Activated CD4-positive, alpha-beta T cell treated with anti-CD3 and anti-CD28 coated beads, Interleukin-2, amount 50 U/mL, for 16 hours (primary cell): ENCODE results near the gene TACO1.
A peak's percentile ranks its signal among the peaks of the same experiment; 100 is the strongest.

ENCODE experiments used
- DNase-seq: peaks from one replicate; pipeline ENCODE4 v3.0.0-alpha.2; 2020

Gene TACO1

DNA sequence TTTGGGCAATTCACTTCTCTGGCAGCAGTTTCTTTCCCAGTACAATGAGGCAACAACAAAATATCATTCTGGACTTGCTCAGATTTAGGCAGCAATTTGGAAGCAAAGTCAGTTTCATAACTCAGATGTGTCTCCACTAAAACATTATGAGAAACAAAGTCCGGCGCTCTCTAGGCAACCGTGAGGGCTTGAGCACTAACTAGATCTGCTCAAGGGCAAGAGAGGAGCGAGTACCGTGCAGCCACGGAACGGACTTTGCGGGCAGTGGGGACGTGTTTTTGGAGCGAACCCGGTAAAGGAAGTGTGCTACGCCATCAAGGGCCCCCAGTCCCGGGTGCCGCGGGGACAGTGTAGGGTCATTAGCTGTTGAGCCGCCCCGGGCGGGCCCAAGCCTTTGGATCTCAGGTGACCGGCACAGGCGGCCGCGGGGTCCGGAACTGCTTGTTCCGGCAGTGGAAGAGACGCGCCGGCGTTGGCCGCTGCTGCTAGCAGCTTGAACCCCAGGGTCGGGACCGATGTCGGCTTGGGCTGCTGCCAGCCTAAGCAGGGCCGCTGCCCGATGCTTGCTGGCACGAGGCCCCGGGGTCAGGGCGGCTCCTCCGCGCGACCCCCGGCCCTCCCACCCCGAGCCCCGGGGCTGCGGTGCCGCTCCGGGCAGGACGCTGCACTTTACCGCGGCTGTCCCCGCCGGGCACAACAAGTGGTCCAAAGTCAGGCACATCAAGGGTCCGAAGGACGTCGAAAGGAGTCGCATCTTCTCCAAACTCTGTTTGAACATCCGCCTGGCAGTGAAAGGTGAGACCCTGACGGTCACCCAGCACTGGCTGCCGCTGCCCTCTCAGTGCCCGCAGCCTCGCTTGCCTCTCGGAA, at the start of gene TACO1:
TSS of gene TACO1 (plus strand) at position 327 of the 870 bp plus-strand sequence. CDS start at position 516, 189 bp downstream.
- peak; percentile 83 for DNase-seq

DNA sequence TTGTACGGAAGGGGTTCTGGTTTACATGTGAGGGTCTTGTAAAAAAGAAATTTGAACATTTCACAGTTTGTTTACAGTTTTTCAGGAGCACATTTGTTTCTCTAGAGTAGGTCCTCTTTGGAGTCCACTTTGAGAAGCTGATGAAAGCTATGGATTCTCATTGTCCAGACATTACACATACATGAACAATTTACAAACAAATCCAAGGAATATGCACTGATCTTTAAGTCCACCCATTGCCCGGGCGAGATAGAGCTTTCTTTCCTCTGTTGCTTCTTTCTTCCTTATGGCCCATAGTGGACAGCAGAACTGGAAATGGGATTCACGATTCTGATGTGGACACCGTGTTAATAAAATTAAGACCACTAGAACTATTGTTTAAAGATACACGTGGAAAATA, 48.5 kb upstream of the TACO1 start:
- no peak for DNase-seq

DNA sequence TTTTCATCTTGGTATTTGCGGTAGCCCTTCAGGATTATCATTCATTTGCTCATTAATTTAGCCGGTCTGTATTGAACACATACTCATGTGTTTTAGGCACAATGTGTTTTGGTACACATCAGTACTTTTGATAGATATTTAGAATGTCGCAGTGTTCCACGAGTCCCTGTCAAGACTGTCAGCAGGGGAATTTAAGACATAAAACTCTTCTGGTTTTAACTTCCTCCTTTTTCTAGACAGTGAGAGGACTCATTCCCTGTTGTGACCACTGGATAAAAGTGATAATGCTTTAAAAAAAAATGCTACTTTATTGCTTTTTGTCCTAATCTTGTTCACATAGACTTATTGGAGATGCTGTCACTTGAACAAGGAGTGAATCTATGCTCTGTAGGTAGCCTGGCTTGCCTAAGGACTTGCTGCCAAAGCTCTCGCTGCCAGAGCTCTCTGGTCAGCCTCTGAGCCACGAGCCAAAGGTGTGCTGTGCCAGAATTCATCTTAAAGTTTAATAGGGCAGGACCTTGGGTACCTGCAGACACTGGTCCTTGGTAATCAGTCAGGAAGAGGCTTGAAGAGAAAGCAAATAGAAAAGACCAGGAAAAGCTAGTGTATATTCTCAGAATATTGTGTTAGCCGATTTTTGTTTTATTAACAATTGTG, 45.1 kb upstream of the TACO1 start:
- no peak for DNase-seq

DNA sequence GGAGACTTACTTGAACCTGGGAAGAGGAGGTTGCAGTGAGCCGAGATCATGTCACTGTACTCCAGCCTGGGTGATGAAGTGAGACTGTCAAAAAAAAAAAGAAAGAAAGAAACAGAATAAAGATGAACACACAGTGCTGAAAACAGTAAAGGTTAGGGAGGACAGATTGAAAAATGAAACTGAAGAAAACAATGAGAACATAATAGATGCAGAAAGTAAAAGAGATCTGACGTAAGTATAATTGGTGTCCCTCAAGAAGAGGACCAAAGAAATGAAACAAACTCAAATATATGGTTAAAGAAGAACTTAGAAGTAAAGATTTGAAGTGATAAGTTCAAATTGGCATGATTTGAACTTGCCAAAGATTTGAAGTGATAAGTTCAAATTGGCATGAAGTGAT, 43.3 kb upstream of the TACO1 start:
- DNase-seq, result no peak

DNA sequence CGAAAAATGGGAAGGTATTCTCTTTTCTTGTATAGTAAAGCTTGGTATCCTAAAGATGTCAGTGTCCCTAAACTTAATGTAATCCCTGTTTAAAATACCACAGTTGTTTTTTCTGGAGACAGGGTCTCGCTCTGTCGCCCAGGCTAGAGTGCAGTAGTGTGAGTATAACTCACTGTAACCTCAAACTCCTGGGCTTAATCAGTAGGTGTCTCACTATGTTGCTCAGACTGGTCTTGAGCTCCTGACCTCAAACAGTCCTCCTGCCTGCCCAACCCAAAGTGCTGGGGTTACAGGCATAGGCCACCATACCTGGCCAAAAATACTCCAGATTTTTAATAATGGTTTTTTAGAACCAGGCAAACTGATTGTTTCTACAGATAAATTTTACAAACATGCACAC, 42.3 kb upstream of the TACO1 start:
- DNase-seq, result no peak

DNA sequence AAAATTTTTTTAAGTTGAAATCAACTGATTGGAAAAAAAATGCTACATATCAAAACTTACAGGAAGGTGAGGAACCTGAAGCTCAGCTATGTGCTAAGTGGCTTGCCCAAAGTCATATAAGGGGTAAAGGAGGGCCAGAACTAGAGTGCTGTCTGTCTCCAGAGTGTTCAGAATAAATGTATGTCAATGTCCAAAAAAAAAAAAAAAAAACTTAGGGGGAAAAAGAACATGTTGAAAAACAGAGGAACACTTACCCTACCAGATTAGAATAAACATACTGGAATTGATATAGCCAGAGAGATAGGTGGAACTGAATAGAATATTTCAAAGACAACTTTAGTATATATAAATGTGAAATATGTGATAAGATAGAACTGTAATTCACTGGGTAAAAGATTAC, 38.9 kb upstream of the TACO1 start:
- DNase-seq, result no peak

DNA sequence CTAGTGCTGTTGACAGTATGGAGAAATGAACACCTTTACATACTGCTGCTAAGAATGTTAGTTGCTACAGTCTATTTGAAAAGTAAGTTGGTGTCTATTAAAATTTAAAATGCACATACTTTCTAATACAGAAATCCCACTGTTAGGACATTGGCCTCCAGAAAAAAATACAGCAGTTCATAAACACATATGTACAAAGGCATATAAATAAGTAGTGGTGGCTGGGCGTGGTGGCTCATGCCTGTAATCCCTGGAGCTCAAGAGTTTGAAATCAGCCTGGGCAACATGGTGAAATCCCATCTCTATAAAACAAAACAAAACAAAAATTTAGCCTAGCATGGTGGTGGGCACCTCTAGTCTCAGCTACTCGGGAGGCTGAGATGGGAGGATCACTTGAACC, 37.4 kb upstream of the TACO1 start:
- DNase-seq, result no peak

DNA sequence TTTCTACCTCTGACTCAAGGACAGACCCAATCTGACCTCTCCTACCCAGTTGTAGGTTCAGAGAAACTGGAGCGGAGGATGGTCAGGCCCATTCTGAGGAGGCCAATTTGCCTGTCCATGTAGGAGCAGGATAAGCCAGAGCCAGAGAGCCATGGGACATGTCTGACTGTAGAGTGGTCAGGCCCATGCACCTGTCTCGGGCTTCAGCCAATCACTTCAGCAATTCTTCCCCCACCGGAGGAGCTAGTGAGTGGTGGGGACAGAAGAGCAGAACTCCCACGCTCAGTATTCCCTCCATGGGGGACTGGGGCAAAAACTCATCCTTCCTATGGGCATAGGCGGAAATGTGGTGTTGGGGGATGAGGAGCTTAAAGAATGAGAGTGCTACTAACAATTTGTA, 36.1 kb upstream of the TACO1 start:
- no peak for DNase-seq

DNA sequence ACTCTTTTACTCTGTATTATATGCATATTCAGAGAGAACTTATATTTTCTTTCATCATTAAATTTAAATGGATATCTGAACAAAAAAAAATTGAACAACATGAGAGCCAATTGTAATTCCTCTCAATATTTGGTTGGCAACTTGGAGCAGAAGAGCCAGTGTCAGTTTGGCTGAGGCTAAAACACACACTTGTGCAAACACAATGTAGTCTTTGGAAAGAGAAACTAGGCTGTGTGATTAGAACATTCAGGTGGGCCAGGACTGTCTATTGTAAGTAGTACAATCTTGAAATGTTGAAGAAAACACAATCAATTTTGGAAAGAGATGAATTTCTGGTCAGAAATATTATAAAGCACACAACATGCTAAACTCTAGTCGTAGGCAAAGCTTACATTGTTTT, 33.5 kb upstream of the TACO1 start:
- no peak for DNase-seq

DNA sequence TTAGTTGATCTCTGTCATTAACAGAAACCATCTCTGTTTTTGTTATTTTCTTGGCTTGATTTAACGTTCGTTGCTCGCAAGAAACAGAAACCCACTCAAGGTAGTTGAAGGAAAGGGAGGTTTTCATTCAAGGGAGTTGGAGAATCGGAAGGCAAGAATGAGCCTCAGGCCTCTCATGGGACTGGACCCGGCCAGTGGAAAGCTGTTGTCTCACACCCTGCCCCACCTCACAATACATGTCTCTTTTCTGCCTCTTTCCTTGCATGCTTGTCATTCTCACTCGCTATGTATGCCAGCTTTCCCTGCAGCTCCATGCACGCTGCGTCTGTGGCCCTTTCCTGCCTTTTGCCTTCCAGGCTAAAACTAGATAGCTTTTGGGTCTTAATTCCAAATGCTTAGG, 32.1 kb upstream of the TACO1 start:
- no peak for DNase-seq

DNA sequence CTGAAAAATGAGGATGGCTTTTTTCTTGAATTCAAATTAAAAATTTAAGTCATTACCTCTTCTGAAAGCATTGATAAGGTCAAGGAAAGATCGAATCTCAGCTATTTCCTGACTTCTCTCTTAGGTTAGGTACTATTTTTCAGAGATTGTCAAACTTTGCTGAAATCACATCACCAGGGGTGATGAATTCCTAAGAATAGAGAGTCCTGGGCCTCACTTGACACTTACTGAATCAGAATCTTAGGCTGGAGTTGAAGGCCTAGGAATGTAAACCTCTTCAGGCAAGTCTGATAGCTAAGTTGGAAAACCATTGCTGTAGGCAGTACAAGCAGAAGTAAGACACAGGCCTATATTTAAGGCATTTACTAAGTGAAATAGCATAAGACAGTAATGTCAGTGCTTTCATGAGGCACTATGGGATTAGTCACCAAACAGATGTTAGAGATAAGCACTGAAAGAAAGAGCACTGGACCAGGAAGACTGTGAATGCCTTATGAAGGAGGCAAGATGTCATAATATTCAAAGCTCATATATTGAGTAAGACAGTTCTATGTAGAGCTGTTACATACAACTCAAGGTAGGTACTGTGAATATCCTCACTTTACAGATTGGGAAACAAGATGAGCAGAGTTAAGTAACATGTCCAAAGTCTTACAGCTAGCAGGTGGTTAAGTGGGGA, 28.9 kb upstream of the TACO1 start:
- peak; percentile 18 for DNase-seq

DNA sequence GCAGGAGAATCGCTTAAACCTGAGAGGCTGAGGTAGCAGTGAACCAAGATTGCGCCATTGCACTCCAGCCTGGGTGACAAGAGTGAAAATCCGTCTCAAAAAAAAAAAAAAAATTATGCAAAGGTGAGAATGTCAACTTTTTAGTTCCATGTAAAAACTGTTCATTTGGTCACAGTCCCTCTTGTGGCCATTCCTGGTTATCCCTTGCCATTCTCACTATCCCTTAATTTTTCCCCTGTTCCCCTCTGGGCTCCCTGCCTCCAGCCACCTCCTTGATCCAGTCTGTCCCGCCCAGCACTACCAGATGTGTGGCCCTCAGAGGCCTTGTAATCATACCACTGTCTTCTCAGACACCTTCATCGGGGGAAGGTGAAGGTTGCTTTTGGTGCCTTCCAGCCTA, 27.1 kb upstream of the TACO1 start:
- no peak for DNase-seq

DNA sequence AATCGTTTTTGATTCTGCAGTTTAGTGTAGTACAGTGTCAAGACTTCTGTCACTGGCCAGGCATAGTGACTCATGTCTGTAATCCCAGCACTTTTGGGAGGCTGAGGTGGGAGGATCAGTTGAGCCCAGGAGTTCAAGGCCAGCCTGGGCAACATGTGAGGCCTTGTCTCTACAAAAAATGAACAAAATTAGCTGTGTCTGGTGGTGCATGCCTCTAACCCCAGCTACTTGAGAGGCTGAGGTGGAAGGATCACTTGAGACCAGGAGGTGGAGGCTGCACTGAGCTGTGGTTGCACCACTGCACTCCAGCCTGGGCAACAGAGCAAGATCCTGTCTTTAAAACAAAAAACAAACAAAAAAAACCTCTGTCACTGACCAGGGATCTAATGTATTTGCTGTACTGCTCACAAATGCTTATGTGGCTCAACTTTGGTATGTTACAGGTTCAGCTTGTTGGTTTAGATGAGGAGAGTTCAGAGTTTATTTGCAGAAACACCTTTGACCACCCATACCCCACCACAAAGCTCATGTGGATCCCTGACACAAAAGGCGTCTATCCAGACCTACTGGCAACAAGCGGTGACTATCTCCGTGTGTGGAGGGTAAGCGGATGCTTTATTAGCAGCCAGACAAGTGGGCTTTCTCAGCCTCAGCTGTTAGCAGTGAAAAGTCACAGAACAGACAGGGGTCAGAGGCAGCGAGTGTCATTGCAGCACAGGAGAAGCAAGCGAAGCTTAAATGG, 22.5 kb upstream of the TACO1 start:
- no peak for DNase-seq

DNA sequence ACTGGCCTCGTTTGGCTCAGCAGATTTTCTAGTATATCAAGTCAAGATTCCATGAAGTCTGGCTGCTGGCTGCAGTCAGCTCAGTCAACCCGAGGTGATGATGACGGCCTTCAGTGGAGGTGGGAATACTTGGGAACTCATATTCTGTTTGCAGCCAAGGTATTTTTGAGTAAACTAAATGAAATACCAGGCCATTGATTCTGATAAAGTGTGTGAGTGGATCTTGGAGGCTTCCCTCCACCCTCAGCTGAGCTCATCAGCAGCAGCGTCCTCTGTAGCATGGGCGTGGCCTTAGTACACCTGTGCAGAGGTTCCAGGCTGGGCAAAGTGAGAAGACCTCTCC, 22.0 kb upstream of the TACO1 start:
- no peak for DNase-seq

DNA sequence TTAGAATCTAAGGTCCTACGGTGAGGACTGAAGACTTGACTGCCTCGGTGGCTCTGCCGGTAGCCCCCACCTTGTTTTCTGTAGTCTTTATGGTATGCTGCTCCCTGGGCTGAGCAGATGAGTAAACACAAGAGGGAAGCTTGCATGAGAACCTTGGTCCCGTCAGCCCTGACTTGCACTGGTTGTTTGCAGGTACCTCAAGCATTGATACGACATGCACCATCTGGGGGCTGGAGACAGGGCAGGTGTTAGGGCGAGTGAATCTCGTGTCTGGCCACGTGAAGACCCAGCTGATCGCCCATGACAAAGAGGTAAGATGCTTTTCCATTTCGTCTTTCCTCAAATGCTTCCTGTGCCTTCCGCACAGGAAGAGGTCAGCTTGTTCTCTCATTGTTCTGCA, 21.1 kb upstream of the TACO1 start:
- DNase-seq, result no peak

DNA sequence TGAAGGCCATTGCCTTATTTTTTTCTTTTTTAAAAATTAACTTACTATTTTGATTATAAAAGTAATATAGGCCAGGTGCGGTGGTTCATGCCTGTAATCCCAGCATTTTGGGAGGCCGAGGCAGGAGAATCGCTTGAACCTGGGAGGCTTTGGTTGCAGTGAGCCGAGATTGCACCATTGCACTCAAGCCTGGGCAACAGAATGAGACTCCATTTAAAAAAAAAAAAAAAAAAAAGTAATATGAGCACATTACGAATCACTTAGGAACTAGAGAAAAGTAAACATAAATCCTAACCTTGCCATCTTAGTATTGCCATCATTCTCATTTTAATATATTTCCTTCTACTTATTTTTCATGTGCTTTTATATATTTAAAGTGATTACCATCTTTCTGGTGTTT, 12.9 kb upstream of the TACO1 start:
- DNase-seq, result no peak

DNA sequence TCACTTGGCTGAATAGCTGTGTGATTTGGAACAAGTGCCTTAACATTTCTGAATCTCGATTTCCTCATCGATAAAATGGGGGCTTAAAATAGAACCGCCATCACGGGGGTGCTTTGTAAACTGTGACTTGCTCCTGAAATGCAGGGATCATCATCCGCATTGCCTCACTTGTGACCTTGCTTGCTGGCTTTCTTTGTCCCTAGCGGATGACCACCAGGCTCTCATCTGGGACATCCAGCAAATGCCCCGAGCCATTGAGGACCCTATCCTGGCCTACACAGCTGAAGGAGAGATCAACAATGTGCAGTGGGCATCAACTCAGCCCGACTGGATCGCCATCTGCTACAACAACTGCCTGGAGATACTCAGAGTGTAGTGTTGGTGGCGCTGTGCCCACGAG, 11.9 kb upstream of the TACO1 start:
- DNase-seq, result no peak

DNA sequence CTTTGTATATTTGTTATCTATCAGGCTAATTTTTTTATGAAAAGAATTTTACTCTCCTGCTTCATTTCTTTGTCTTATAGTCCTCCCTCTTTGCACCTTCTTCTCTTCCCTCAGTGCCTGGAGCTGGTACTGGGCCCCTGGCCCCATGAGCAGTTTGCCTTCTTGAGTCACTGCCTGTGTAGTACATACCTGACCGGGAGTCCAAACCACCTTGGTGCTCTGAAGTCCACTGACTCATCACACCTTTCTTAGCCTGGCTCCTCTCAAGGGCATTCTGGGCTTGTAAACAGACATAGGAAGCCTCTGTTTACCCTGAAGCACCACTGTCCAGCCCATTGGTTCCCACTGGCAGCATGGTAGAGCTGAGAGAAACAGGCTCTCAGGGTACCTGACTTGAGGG, 11.0 kb upstream of the TACO1 start:
- no peak for DNase-seq

DNA sequence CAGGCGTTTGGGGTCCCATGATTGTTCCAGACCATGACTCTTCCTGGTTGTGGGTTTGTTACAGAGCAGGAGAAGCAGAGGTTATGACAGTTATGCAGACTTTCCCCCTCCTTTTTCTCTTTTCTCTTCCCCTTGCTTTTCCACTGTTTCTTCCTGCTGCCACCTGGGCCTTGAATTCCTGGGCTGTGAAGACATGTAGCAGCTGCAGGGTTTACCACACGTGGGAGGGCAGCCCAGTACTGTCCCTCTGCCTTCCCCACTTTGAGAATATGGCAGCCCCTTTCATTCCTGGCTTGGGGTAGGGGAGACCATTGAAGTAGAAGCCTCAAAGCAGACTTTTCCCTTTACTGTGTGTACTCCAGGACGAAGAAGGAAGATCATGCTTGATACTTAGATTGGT, 7.9 kb upstream of the TACO1 start:
- no peak for DNase-seq

DNA sequence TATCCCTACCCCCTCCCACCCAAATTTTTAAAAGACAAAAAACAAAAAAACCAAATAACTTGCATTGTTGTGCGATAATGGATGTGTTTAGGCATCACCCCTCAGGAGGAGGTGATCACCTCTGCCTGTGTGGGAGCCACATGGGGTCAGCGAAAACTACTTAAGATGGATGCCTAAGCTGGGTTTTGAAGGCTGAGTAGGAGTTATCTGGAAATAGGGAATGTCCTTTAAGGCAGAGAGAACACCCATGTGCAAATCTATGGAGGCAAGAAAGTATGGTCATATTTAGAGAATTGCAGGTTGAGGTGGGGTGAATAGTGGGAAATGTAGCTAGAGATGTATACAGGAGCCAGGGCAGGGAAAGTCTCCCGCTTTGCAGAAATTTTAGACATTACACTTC, 5.6 kb upstream of the TACO1 start:
- no peak for DNase-seq

DNA sequence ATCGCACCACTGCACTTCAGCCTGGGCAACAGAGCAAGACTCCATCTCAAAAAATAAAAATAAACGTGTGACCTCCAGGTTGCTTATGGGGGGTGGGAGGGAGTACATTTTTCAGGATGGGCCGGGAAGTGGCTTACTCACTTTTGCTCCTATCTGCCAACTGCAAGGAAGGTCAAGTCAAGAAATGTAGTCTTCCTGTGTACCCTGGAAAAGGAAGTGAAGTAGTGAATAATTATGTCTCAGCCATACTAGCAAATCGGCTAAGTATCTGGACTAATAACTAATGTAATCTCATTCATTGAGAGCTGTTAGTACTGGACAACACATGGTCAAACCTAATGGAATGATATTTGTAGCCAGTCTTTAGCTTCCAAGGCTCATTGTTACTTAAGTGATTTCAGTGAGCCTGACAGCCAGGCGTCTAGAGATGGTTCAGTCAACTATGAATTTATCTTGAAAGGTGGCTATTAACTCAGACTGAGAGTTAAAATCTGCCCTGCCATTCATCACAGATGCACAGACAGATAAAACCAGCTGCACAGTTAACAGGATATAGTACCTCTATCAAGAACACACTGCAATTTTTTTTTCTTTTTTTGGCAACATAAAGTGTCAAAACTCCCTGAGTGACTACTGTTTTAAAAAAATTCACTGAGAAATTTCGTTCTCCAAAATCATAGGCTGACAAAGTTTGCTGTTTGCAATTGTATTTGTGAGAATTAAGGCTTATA, 3.7 kb upstream of the TACO1 start:
- DNase-seq, result peak; percentile 48

DNA sequence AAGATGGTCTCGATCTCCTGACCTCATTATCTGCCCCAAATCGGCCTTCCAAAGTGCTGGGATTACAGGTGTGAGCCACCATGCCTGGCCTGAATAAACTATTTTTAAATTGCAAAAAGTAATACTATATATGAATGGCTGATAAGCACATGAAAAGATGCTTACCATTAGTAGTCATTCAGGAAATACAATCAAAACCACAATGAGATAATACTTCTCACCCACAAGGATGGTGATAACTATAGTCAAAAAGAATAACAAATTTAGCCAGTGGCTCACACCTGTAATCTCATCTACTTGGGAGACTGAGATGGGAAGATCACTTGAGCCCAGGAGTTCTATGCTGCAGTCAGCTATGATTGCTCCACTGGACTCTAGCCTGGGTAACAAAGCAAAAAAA, 2.4 kb upstream of the TACO1 start:
- DNase-seq, result peak; percentile 42
